Endothelial cell of umbilical vein (primary cell): ENCODE measurements around the gene CTU1.

Source experiments
- POLR2A ChIP-seq: IDR thresholded peaks from 2 replicates; pipeline ENCODE4 v1.6.1; 2012; ENCODE audit warnings: low read depth, mild to moderate bottlenecking, control low read depth, low read length
- POLR2AphosphoS5 ChIP-seq: IDR thresholded peaks from 2 replicates; pipeline ENCODE4 v1.6.1; 2012; ENCODE audit warnings: low read depth, mild to moderate bottlenecking, control low read depth, low read length, moderate library complexity; ENCODE audit not compliant: insufficient read depth
- TF ChIP-seq, protein P1 (sequence below), 2 donors: IDR thresholded peaks; 1 replicate in 1 of 2; 2 replicates in 1 of 2; pipeline ENCODE4 v1.5.1; 2011; ENCODE audit warnings: low read length in 2 of 2, mild to moderate bottlenecking in 2 of 2, moderate library complexity in 2 of 2, control low read depth in 1 of 2, inconsistent platforms in 1 of 2, low read depth in 1 of 2; ENCODE audit not compliant: insufficient read depth in 1 of 2; ENCODE audit errors: extremely low read depth in 1 of 2

DNA sequence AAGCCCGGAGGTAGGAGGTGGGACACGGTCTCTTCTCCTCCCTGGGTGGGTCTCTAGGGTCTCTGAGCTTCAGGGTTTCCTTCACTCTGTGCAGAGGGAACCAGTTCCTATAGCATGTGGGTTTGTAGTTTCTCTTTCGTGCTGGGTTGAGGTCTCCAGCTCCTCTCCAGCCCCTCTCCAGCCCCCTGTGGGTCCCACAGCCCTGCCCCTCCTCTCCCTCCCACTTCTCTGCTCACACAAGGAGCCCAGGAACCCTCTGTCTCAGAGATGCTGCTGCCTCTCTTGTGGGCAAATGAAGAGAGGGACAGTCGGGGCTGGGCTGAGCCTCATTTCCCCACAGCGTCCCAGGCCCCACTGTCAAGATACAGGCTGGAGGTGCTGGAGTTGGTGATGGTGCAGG, 35.3 kb upstream of the CTU1 start:
- TF ChIP-seq, protein P1, sequence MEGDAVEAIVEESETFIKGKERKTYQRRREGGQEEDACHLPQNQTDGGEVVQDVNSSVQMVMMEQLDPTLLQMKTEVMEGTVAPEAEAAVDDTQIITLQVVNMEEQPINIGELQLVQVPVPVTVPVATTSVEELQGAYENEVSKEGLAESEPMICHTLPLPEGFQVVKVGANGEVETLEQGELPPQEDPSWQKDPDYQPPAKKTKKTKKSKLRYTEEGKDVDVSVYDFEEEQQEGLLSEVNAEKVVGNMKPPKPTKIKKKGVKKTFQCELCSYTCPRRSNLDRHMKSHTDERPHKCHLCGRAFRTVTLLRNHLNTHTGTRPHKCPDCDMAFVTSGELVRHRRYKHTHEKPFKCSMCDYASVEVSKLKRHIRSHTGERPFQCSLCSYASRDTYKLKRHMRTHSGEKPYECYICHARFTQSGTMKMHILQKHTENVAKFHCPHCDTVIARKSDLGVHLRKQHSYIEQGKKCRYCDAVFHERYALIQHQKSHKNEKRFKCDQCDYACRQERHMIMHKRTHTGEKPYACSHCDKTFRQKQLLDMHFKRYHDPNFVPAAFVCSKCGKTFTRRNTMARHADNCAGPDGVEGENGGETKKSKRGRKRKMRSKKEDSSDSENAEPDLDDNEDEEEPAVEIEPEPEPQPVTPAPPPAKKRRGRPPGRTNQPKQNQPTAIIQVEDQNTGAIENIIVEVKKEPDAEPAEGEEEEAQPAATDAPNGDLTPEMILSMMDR (IDR thresholded peaks at IDR 0.05; ENCODE audit: extremely low read depth in 1 of 2, insufficient read depth in 1 of 2, low read depth in 1 of 2, low read length in 2 of 2): no peak
- TF ChIP-seq POLR2AphosphoS5 (no peak), POLR2A (no peak)
